Measurements from ENCODE around the gene PTPN1.
A peak's percentile ranks its signal among the peaks of the same experiment; 100 is the strongest.
"Not testable (repeated sequence)": the region's sequence is repeated elsewhere in the genome, so short reads cannot be mapped to it uniquely, and the experiment has no call there.

Gene PTPN1

DNA sequence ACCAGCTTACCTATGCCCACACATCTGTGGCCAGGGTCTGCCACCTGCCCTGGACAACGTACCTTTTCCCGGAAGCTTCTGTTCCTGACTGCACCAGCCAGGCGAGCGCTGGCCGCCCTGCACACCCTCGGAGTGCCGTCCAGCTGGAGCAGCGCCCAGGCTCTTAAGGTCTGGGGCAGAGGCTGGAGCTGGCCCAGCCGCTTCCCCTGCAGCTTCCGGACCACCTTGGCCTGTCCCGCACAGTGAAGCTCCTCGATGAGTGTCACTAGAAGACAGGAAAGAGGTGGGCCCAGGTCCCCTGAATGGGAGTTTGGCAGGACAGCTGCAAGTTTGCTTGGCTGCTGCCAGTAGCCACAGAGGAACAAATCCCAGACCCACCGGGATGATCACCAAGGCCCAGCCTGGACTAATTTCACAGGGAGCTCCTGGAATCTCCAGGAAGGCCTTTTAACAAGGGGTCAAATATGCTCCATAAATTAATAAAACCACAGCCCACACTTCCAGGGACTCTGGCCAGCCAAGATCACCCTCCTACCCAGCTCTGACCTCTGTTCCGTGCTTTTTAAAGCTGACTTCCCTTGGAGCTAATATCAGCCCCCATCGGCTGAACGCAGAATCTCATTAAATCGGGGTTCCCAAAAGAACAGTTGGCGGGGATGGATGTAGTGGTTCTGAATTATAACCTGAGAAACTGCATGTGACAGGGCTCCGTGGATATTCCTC, 82.3 kb downstream of the PTPN1 start:
- FAIRE-seq: no peak
- DNase-seq (ENCODE audit: insufficient read length, low spot score): no peak
- TF ChIP-seq POLR2AphosphoS5 (IDR thresholded peaks at IDR 0.05; ENCODE audit: low read depth, low read length) (peak; percentile 62; the same call in 1 of the 2 replicates), TAF1 (IDR thresholded peaks at IDR 0.05; ENCODE audit: low read depth, low read length) (no peak)

GRCh38 chr20:50593005-50593335, 82.8 kb downstream of the PTPN1 start:
- FAIRE-seq (no peak), DNase-seq (ENCODE audit: insufficient read length, low spot score) (no peak)
- TF ChIP-seq POLR2A (IDR thresholded peaks at IDR 0.05; ENCODE audit: low read depth, low read length) (no peak), TAF1 (IDR thresholded peaks at IDR 0.05; ENCODE audit: low read depth, low read length) (no peak), POU2F2 (IDR thresholded peaks at IDR 0.05; ENCODE audit: low read depth, low read length) (no peak), SPI1 (IDR thresholded peaks at IDR 0.05; ENCODE audit: low read depth, low read length) (no peak), PAX5 (IDR thresholded peaks at IDR 0.05; ENCODE audit: insufficient read depth, low read length, severe bottlenecking) (no peak), POLR2AphosphoS5 (IDR thresholded peaks at IDR 0.05; ENCODE audit: low read depth, low read length) (no peak; the same call in 1 of the 2 replicates)

DNA sequence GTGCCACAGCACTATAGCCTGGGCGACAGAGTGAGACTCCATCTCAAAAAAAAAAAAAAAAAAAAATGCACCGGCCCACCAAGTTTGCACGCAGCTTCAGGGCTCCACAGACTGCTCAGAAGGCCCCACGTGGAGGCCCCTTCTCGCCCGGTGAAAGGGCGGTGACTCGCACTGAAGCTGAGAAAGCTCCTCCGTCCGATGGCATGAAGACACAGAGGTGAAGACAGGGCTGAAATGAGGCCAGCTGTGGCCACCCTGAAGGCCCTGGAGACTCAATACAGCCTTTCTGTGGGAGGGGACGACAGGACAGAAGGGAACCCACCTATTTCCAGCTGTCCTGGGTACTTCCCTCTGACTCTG, 84.0 kb downstream of the PTPN1 start:
- DNase-seq (ENCODE audit: insufficient read length, low spot score) (no peak), FAIRE-seq (no peak)
- TF ChIP-seq POLR2A (IDR thresholded peaks at IDR 0.05; ENCODE audit: low read depth, low read length) (no peak), PAX5 (IDR thresholded peaks at IDR 0.05; ENCODE audit: insufficient read depth, low read length, severe bottlenecking) (no peak), TAF1 (IDR thresholded peaks at IDR 0.05; ENCODE audit: low read depth, low read length) (no peak), POU2F2 (IDR thresholded peaks at IDR 0.05; ENCODE audit: low read depth, low read length) (no peak), POLR2AphosphoS5 (IDR thresholded peaks at IDR 0.05; ENCODE audit: low read depth, low read length) (no peak), SPI1 (IDR thresholded peaks at IDR 0.05; ENCODE audit: low read depth, low read length) (no peak)

DNA sequence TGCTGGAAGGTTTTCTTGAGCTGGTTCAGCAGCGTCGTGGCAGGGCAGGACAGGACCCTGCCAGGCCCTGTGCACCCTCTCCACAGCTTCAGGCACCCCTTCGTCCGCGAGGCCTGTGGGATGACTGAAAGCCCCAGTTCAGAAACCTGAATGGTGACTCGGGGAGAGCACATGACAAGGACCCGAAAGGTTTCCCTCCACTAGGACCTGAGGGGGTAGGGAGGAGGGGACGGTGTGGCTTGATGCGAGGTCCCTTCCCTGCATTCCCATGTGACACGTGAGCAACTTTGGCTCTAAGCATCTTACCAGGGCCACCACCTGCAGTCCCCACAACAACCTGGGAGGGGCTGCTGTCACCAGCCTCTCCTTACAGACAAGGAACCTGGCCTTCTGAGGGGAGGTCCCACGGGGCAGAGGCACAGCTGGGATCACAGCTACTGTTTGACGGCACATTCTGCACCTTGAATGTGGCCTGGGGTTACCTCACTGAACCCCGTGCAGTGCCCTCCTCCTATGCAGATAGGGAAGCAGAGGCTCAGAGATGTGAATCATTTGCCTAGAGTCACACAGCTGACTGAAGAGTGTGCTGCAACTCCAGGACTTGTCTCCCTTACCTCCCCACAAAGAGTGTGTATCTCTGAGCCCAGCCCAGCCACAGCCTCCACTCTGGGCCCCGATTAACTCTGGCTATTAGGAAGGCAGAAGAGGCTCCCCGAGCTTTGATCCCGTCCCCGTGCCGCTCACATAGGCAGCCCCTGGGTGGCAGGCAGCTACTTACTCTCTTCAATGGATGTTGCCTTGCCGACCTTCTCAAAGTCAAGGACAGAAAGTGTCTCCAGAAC, 84.6 kb downstream of the PTPN1 start:
- TF ChIP-seq POLR2AphosphoS5 (IDR thresholded peaks at IDR 0.05; ENCODE audit: low read depth, low read length) (peak; percentile 37; the same call in 1 of the 2 replicates), SPI1 (IDR thresholded peaks at IDR 0.05; ENCODE audit: low read depth, low read length) (no peak), POU2F2 (IDR thresholded peaks at IDR 0.05; ENCODE audit: low read depth, low read length) (no peak), PAX5 (IDR thresholded peaks at IDR 0.05; ENCODE audit: insufficient read depth, low read length, severe bottlenecking) (no peak), TAF1 (IDR thresholded peaks at IDR 0.05; ENCODE audit: low read depth, low read length) (no peak), POLR2A (IDR thresholded peaks at IDR 0.05; ENCODE audit: low read depth, low read length) (no peak)
- no peak for DNase-seq (ENCODE audit: insufficient read length, low spot score)
- FAIRE-seq: no peak

GRCh38 chr20:50595433-50595895, 85.3 kb downstream of the PTPN1 start:
- no peak for TF ChIP-seq POLR2A (IDR thresholded peaks at IDR 0.05; ENCODE audit: low read depth, low read length)
- TF ChIP-seq TAF1 (IDR thresholded peaks at IDR 0.05; ENCODE audit: low read depth, low read length): no peak
- no peak for TF ChIP-seq POU2F2 (IDR thresholded peaks at IDR 0.05; ENCODE audit: low read depth, low read length)
- TF ChIP-seq POLR2AphosphoS5 (IDR thresholded peaks at IDR 0.05; ENCODE audit: low read depth, low read length): no peak
- FAIRE-seq: no peak
- no peak for DNase-seq (ENCODE audit: insufficient read length, low spot score)

DNA sequence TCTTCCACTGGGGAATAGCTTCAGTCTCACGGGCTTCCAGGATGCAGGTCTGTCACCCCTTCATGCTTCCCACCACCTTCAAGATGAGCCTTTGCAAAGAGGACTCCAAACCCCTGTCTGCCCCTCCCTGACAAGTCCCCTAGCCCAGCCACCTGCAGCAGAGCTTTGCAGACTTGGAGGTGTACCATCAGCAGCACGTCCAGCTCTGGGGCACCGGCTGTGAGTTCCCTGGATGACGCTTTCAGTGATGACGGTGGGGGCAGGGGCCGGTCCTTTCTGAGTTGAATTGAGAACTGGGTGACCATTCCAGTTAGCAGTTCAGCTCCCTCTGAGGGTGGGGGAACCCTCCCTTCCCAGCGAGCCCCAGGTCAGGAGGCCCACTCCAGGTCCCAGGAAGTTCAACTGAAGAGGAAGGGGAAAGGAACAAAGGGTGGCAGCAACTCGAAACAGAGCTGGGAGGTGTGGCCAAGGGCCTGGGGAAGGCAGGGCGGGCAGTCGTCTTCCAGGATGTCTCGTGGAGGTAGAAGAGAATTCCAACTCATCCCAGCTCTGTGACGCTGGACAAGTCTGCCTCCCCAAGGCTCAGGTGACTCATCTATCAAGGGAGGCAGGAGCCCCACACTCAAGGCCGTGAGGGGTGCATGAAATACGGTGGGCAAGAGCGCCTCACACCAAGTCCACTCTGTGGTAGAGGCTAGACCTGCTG, 86.0 kb downstream of the PTPN1 start:
- TF ChIP-seq POLR2A (IDR thresholded peaks at IDR 0.05; ENCODE audit: low read depth, low read length) (no peak), SPI1 (IDR thresholded peaks at IDR 0.05; ENCODE audit: low read depth, low read length) (no peak), TAF1 (IDR thresholded peaks at IDR 0.05; ENCODE audit: low read depth, low read length) (no peak), PAX5 (IDR thresholded peaks at IDR 0.05; ENCODE audit: insufficient read depth, low read length, severe bottlenecking) (no peak), POU2F2 (IDR thresholded peaks at IDR 0.05; ENCODE audit: low read depth, low read length) (no peak), POLR2AphosphoS5 (IDR thresholded peaks at IDR 0.05; ENCODE audit: low read depth, low read length) (no peak; the same call in 1 of the 2 replicates)
- FAIRE-seq (no peak), DNase-seq (ENCODE audit: insufficient read length, low spot score) (no peak)

DNA sequence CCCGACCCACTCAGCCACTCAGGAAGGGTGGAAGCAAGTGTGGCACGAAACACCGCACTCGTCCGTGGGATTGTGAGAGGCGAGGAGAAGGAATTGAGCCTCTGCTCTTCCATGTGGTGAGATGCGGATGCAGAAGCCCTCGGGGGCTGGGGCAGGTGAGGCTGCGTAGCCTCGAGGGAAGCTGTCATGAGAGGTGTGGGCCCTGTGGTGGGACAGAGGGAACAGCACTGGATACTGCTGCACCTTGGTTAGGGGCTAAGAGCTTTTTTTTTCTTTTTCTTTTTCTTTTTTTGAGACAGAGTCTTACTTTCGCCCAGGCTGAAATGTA, 86.5 kb downstream of the PTPN1 start:
- TF ChIP-seq POLR2AphosphoS5 (IDR thresholded peaks at IDR 0.05; ENCODE audit: low read depth, low read length) (no peak), TAF1 (IDR thresholded peaks at IDR 0.05; ENCODE audit: low read depth, low read length) (no peak)
- DNase-seq (ENCODE audit: insufficient read length, low spot score) (no peak), FAIRE-seq (no peak)

DNA sequence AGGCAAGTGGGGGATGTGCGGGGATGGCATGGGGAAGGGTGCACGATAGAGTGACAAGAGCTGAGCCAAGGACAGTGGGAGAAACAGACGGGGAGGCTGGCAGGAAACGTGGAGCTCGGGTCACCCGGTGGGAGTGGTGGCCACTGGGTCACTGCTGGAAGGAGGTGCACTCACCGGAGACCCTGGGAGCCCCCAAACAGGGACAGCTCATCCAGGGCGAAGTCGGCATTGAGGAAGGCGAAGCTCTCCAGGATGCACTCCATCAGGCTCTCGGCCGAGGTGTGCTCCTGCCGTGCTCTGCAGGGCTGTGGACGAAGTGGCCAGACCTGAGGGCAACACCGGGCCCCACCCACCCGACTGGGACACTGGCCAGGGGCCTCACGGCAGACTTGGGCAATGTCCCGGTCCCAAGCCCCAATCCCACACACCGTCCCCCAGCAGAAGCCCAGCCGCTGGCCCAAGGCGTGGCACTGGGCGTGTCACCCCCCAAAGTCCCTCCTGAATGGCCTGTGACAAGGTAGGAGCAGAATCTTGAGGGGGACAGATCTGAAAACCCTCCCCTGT, 87.3 kb downstream of the PTPN1 start:
- no peak for FAIRE-seq
- DNase-seq (ENCODE audit: insufficient read length, low spot score): no peak
- TF ChIP-seq POLR2A (IDR thresholded peaks at IDR 0.05; ENCODE audit: low read depth, low read length) (no peak), TAF1 (IDR thresholded peaks at IDR 0.05; ENCODE audit: low read depth, low read length) (no peak), POU2F2 (IDR thresholded peaks at IDR 0.05; ENCODE audit: low read depth, low read length) (no peak), POLR2AphosphoS5 (IDR thresholded peaks at IDR 0.05; ENCODE audit: low read depth, low read length) (no peak), PAX5 (IDR thresholded peaks at IDR 0.05; ENCODE audit: insufficient read depth, low read length, severe bottlenecking) (no peak), SPI1 (IDR thresholded peaks at IDR 0.05; ENCODE audit: low read depth, low read length) (no peak)

DNA sequence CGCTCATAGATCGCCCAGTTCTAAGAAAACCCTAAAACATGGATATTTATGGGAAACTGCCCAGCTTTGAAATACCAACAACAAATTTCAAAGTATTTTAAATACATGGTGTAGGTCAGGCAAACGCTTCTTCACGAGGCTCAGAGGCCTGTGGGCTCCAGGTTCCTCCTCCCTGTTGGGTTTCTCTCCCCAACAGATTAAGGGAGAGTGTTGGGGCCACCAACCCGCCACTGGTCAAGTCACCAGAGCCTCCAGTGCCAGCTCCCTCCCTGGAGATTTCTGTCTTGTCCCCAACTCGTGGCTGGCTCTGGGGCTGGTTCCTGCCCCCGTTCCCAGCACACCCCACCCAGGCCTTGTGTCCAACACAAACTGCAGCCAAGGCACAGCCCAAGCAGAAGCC, 87.9 kb downstream of the PTPN1 start:
- TF ChIP-seq PAX5 (IDR thresholded peaks at IDR 0.05; ENCODE audit: insufficient read depth, low read length, severe bottlenecking) (no peak), POLR2A (IDR thresholded peaks at IDR 0.05; ENCODE audit: low read depth, low read length) (no peak), POLR2AphosphoS5 (IDR thresholded peaks at IDR 0.05; ENCODE audit: low read depth, low read length) (no peak), TAF1 (IDR thresholded peaks at IDR 0.05; ENCODE audit: low read depth, low read length) (no peak), POU2F2 (IDR thresholded peaks at IDR 0.05; ENCODE audit: low read depth, low read length) (no peak), SPI1 (IDR thresholded peaks at IDR 0.05; ENCODE audit: low read depth, low read length) (no peak)
- FAIRE-seq (no peak), DNase-seq (ENCODE audit: insufficient read length, low spot score) (no peak)

DNA sequence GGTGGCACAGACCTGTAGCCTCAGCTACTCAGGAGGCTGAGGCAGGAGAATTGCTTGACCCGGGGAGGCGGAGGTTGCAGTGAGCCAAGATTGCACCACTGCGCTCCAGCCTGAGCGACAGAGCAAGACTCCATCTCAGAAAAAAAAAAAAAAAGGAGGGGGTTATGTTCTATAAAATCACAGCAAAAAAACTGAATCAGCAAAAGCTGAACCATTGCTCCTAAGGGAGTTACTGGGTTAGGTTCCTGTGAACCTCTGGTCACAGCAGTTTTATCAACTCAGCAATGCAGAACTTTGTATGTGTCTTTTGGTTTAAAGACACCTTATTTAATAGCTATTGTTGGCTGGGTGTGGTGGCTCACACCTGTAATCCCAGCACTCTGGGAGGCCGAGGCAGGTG, 88.6 kb downstream of the PTPN1 start:
- DNase-seq (ENCODE audit: insufficient read length, low spot score); FAIRE-seq: not testable (repeated sequence)
